HG02840 (cell line): Measurements from ENCODE around the gene TLNRD1.
A peak's percentile ranks its signal among the peaks of the same experiment; 100 is the strongest.
"Not testable (repeated sequence)": the region's sequence is repeated elsewhere in the genome, so short reads cannot be mapped to it uniquely, and the experiment has no call there.

Experiments
- ATAC-seq: cut with Tn5 transposase; IDR thresholded peaks from one replicate; pipeline ENCODE4 v1.9.1; 2021; ENCODE audit warnings: mild to moderate bottlenecking, moderate library complexity, moderate number of reproducible peaks; ENCODE audit not compliant: unreplicated experiment, low FRiP score

Gene TLNRD1

DNA sequence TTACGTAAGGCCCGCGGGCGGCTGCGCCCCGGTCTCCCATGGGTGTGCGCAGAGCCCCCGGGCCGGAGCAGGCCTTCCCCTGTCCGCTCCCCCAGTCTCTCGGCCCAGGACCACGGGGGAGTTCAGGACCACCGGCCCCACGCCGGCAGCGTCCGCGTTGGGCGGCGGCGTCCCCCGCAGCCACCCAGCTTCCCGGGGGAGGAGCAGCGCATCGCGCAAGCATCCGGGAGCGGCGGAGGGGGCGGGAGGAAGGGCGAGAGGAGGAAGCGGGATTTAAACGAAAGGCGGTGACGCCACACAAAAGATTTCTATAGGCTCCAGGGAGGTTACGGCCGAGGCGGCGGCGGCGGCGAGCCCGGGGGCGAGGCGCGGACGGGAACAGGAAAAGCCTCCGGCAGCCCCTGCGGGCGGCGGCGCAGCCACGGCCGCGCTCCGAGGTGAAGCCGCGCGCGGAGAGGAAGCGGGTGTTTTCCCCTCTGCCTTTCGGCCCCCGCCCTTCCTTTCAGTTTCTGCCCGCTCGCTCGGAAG lies at the start of gene TLNRD1:
Gene TLNRD1, plus strand, starts transcription at position 300 of the 528 bp plus-strand sequence. CDS start 1,349 bp downstream, outside the sequence.
- peak; percentile 62 for ATAC-seq

DNA sequence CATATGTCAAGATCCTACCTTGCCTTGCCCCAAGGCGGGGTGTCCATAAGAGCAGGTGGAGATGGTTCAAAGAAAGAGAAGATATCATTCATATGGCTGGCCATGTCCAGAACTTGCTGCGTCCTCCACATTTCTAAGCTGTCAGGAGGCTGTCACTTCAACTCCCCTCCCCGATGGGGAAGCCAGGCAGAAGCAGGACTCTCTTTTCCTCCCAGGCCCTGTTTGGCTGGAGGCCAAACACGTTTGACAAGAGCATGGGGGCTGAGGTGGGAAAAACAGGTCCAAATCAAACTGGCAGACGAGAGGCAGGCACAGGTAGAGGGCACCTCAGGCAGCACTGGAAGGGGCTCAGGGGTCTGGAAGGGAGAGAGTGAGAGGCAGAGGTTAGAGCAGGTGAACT lies 48.8 kb upstream of the TLNRD1 start:
- ATAC-seq = no peak

DNA sequence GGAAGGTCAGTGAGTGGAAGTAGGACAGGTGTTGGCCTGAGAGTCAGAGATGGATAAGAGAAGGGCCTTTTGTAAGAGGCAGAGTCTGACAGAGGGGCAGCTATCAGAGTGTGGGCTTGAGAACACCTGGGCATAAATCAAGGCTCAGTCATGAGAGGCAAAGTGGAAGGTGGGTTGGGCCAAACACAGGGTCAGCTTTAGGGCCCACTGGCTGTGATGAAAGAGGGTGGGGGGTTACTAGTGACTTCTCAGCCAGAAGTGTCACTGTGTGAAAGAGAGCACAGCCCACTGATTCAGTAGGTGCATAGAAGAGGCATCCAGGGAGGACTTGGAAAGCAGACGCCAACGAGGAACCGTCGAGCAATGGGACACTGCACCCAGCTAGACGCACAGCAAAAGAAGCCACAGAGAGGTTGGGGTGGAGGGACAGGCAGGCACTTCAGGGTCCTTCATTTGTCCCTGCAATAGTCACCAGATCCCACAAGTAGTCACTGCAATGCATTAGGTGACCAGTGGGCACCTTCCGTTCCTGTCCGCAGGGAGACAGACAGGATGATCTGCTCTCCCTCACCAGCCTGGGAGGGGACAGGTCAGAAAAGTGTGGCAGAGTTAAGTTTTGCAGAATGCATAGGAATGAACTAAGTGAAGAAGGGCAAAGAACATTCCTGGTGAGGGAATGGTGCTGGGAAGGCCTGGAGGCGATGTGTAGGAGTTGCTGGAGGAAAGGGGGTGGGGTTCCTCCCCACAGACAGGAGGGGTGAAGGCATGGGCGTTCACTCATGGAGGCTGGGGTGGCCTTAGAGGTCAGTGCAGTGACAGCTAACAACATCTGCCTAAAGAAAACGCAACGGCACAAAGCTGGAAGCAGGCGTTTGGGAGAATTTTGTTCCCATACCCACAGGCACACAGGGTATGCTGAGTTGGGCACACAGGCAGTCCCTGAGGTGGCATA lies 47.4 kb upstream of the TLNRD1 start:
- no peak for ATAC-seq

DNA sequence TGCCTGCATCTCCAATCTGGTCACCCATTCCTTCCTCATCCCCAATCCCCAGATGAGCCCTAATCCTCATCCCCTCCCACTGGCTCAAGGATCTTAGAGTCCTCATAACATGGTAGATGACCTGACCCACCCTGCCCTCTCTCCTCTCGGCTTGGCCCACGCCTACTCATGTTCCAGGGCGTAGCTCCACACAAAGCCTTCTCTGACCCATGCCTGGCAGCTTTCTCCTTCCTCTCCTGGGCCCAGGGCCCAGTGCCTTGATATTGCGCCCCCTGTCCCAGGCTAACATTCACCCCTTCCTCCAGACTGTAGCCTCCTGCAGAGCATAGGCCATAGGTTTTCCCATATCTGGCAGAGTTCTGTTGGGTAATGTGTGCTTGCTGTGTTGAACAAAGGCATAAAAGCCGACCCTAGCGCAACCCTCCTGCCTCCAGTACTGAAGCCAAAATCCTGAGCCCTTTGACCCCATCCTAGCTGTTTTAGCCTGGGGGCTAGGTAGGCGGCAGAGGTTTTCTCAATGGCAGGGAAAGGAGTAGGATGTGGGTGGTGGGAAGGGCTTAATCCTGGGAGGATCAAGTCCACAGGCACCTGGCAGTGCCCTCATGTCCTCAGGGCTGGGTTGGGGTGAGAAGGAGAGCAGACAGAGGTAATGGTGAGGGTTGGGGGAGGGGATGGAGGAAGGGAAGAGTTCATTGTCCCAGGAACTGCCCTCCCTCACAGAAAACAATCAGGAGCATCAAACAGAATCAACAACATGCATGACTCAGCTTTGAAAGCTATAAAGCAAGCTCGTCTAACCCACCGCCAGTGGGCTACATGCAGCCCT lies 46.6 kb upstream of the TLNRD1 start:
- ATAC-seq = no peak

- ATAC-seq = not testable (repeated sequence)
These were observed 44.9 kb upstream of the TLNRD1 start for GRCh38 chr15:80955571-80956452.

DNA sequence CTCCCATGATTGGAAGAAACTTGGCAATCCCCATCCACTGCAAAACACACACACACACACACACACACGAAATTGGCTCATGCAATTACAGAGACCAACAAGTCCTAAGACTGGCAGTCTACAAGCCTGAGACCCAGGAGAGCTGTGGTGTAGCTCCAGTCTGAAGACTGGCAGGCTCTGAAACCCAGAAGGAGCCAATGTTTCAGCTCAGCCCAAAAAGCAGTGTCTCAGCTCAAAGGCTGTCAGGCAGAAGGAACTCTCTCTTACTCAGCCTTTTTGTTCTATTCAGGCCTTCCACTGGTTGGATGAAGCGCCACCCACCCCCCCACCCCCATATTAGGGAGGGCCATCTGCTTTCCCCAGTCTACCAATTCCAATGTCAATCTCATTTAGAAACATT lies 43.2 kb upstream of the TLNRD1 start:
- no peak for ATAC-seq

DNA sequence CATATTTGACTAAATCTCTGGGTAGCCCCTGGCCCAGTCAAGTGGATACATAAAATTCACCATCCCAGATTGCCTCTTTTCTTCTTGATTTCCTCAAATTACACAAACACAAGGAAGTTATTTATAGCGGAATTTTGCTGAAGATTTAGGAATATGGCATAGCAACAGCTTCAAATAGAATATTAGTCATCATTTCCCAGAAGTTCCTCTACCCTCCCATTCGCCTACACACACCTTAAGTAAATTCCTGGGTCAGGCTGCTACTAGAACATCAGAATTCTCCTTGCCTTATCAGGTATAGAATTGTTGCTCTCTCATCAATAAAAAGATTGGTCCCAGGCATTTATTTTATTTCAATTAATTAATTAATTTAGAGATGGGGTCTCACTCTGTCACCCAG lies 42.7 kb upstream of the TLNRD1 start:
- no peak for ATAC-seq

DNA sequence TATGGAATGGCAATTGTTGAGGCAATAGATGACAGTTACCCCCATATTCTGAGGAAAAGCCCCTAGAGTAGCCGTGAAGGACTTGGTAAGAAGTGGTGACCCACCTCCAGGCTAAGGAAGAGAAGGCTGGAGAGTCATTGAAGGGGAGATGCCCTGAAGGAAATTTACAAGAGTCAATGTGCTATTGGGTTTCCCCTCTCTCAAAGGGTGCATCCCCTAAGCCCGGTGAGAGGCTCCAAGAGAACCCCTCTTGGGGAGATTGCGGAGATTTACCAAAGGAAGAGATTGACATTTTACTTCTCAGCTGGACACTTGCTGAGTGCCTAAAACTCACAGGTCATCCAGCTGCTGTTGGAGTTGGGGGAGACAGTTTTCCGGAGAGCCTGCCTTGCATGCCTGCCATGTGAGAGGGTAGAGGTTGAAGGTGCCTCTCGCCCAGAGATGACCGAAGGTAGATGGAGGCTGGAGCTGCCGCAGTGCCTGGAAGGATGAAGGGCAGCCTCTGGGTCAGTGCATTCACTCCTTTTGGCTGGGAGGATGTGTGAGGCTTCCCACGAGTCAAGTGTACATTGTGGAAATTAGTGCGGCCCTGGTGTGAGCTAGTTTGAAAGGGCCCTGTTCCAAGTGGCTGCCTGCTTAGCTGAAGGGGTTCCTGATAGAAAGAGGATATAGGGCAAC lies 41.8 kb upstream of the TLNRD1 start:
- no peak for ATAC-seq

GRCh38 chr15:80965454-80965853 lies 35.3 kb upstream of the TLNRD1 start:
- ATAC-seq = not testable (repeated sequence)

GRCh38 chr15:80966431-80967197 lies 34.1 kb upstream of the TLNRD1 start:
- ATAC-seq = no peak

GRCh38 chr15:80967451-80967850 lies 33.3 kb upstream of the TLNRD1 start:
- ATAC-seq = no peak

- ATAC-seq = no peak
These were observed 32.7 kb upstream of the TLNRD1 start for GRCh38 chr15:80967991-80968510.

GRCh38 chr15:80969316-80969715 lies 31.4 kb upstream of the TLNRD1 start:
- no peak for ATAC-seq

DNA sequence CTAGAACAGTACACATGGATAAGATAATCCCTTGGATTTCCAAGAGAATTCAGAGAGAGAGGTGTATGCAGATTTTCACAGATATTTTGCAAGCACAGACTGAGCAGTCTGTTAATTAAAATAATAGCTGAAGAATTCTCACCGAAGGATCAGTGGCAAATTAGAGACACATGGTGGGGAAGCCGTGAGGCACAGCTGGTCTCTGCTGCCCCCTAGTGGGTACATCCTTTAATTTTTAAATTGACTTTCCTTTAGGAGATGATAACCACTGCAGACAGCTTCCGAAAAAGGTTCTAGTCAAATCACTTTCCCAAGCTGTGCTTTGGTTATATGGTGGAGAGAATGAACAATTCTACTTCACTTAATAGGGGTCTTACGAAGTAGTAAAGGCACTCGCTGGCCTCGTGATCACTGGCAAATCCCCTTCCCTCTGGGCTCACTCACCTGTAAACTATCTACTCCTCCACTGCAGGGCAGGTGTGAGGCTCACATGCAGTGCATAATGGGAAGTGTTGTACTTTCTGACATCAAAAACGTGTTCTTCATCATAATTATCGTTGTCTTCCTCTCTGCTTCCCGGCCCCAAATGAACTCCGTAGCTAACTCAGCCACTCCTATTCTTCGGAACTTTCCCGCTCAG lies 30.6 kb upstream of the TLNRD1 start:
- no peak for ATAC-seq

GRCh38 chr15:80970658-80971057 lies 30.1 kb upstream of the TLNRD1 start:
- ATAC-seq = no peak

- no peak for ATAC-seq
These were observed 29.6 kb upstream of the TLNRD1 start for GRCh38 chr15:80971143-80971542.

DNA sequence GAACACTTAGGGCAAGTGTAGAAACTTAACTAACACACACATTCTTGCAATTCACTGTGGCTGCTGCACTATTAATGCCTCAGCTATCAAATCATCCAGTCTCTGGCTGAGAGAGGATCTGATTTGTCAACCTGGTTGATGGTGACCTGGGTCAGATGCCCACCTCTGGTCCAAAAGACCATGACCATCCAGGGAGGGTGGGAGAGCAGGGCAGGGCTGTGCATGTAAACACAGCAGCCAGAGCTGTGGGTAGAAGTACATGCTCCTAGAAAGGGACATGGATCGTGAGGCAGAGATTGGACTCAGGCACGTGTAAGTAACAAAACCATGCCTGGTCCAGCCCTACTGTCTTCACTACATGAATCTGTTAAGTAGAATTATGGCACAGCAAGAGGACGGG lies 28.4 kb upstream of the TLNRD1 start:
- ATAC-seq = no peak

GRCh38 chr15:80974914-80975313 lies 25.8 kb upstream of the TLNRD1 start:
- no peak for ATAC-seq
